ENCODE measurements around the gene CLASRP. TPM values are rescaled to one million over a fixed set of nuclear protein-coding genes. Genes with fewer than 3 reads are reported as not detected.

The CLASRP gene
- total RNA-seq, 1 experiment from 2014 or later, result 87.1 TPM

- Histone ChIP-seq H4K20me1 (ENCODE audit: control insufficient read depth, insufficient read depth, insufficient read length) (no peaks in the 10 kb centered on the region), H3K18ac (ENCODE audit: insufficient read length, low read depth, low read length) (no peak overlapping the region), H4K8ac (replicated peaks; ENCODE audit: insufficient read length, low read depth, low read length) (no peak overlapping the region), H2BK5ac (ENCODE audit: insufficient read length, low read length) (no peak overlapping the region), H3K23ac (ENCODE audit: insufficient read length, low read depth, low read length) (no peak overlapping the region), H3K4ac (ENCODE audit: low read depth, low read length) (no peak overlapping the region), H3K23me2 (ENCODE audit: insufficient read length, low read depth, low read length, poor library complexity, severe bottlenecking) (no peaks in the 10 kb centered on the region), H2BK15ac (ENCODE audit: low read depth, low read length) (no peak overlapping the region), H2AK5ac (ENCODE audit: insufficient read length, low read length) (no peak overlapping the region), H3K14ac (ENCODE audit: insufficient read depth, low read length) (no peak overlapping the region), H3K27me3 (ENCODE audit: insufficient read depth, low read length) (no peaks in the 10 kb centered on the region), H4K91ac (ENCODE audit: insufficient read length, low read depth, low read length) (no peak overlapping the region), H3K4me1 (ENCODE audit: insufficient read depth, low read length) (no peaks in the 10 kb centered on the region), H3K79me2 (ENCODE audit: insufficient read depth, low read length) (no peaks in the 10 kb centered on the region), H3K9me3 (ENCODE audit: control insufficient read depth, low read depth, low read length) (no peaks in the 10 kb centered on the region), H3K9ac (ENCODE audit: extremely low read depth, insufficient read length, low read length) (no peak overlapping the region), H3K79me1 (ENCODE audit: insufficient read depth, low read depth, low read length, poor library complexity, severe bottlenecking) (no peaks in the 10 kb centered on the region), H3T11ph (ENCODE audit: low read length) (no peak overlapping the region), H3K4me2 (ENCODE audit: insufficient read depth, insufficient read length, low read length) (no peak overlapping the region), H2AFZ (ENCODE audit: low read length) (no peak overlapping the region), H2BK12ac (ENCODE audit: insufficient read length, low read depth, low read length) (no peak overlapping the region), H3K56ac (ENCODE audit: insufficient read length, low read depth, low read length) (no peak overlapping the region), H2BK20ac (ENCODE audit: low read depth, low read length, poor library complexity, severe bottlenecking) (no peak overlapping the region), H2BK120ac (ENCODE audit: low read depth, low read length, poor library complexity, severe bottlenecking) (no peak overlapping the region), H3K27ac (ENCODE audit: insufficient read length, low read depth, low read length) (no peak overlapping the region), H4K5ac (ENCODE audit: insufficient read length, low read depth, low read length) (no peak overlapping the region)
- WGBS (ENCODE audit: extremely low coverage, insufficient read length, low lambda C conversion rate), result no CpG with 5 or more reads among the region's 6 CpGs
- Mint-ChIP-seq H3K4me1 (no peaks in the 10 kb centered on the region), H3K36me3 (ENCODE audit: insufficient read depth in 1 of 3, low read depth in 3 of 3) (peaks cover 5 to 44% (median 29%) of the 10 kb centered on the region in 3 experiments; a peak in 6 of 7 replicates), H3K27me3 (ENCODE audit: low read depth) (no peaks in the 10 kb centered on the region), H3K27ac (no peak overlapping the region), H3K9me3 (peaks cover 0 to 3% of the 10 kb centered on the region in 2 experiments; a peak in 2 of 5 replicates), H3K4me3 (no peak overlapping the region)
- no peak for DNase-seq
- TF ChIP-seq, protein P1, sequence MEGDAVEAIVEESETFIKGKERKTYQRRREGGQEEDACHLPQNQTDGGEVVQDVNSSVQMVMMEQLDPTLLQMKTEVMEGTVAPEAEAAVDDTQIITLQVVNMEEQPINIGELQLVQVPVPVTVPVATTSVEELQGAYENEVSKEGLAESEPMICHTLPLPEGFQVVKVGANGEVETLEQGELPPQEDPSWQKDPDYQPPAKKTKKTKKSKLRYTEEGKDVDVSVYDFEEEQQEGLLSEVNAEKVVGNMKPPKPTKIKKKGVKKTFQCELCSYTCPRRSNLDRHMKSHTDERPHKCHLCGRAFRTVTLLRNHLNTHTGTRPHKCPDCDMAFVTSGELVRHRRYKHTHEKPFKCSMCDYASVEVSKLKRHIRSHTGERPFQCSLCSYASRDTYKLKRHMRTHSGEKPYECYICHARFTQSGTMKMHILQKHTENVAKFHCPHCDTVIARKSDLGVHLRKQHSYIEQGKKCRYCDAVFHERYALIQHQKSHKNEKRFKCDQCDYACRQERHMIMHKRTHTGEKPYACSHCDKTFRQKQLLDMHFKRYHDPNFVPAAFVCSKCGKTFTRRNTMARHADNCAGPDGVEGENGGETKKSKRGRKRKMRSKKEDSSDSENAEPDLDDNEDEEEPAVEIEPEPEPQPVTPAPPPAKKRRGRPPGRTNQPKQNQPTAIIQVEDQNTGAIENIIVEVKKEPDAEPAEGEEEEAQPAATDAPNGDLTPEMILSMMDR (conservative IDR thresholded peaks at IDR 0.05), result no peak
Observed at GRCh38 chr19:45030825-45031224, 8.0 kb upstream of the CLASRP start.
